GM23338 (cell line): Measurements from ENCODE around the gene CHMP6. TPM values are rescaled to one million over a fixed set of nuclear protein-coding genes. Genes with fewer than 3 reads are reported as not detected.

Experiments used
- ATAC-seq: fragments of 200-7000 bp; cut with Tn5 transposase; 3 replicates; pipeline ENCODE4 v1.9.1; 2020
- DNase-seq: peaks from one replicate; pipeline ENCODE4 v3.0.0-alpha.2; 2015; ENCODE audit warnings: low spot score
- H2AFZ ChIP-seq: fragments of 200-600 bp; sonication (generic); 2 replicates; pipeline ENCODE4 v1.8.0; 2016; ENCODE audit warnings: antibody characterized with exemption, mild to moderate bottlenecking, moderate library complexity
- H3F3A ChIP-seq: fragments of 200-600 bp; sonication (generic); replicated peaks from 2 replicates; pipeline ENCODE4 v1.8.0; 2017; ENCODE audit warnings: antibody characterized with exemption, mixed run types, low read depth
- H3K27ac ChIP-seq: fragments of 200-600 bp; sonication (generic); 2 replicates; pipeline ENCODE4 v1.6.1; 2016; ENCODE audit warnings: low read depth
- H3K27me3 ChIP-seq: fragments of 200-600 bp; sonication (generic); 2 replicates; pipeline ENCODE4 v1.8.0; 2016; ENCODE audit warnings: mild to moderate bottlenecking, mixed run types, moderate library complexity; ENCODE audit not compliant: insufficient read depth
- H3K36me3 ChIP-seq: fragments of 200-600 bp; sonication (generic); 2 replicates; pipeline ENCODE4 v1.8.0; 2016; ENCODE audit warnings: mild to moderate bottlenecking; ENCODE audit not compliant: insufficient read depth
- H3K4me1 ChIP-seq: fragments of 200-600 bp; sonication (generic); 2 replicates; pipeline ENCODE4 v1.8.0; 2016; ENCODE audit warnings: mild to moderate bottlenecking, moderate library complexity; ENCODE audit not compliant: insufficient read depth
- H3K4me2 ChIP-seq: fragments of 200-600 bp; sonication (generic); 2 replicates; pipeline ENCODE4 v1.7.1; 2017; ENCODE audit warnings: mixed run types
- H3K4me3 ChIP-seq: fragments of 200-600 bp; sonication (generic); 2 replicates; pipeline ENCODE4 v1.6.1; 2016; ENCODE audit warnings: mixed run types
- H3K79me2 ChIP-seq: fragments of 200-600 bp; sonication (generic); replicated peaks from 2 replicates; pipeline ENCODE4 v1.8.0; 2017; ENCODE audit warnings: mild to moderate bottlenecking; ENCODE audit not compliant: insufficient read depth
- H3K9me2 ChIP-seq: fragments of 200-600 bp; sonication (generic); 2 replicates; pipeline ENCODE4 v1.8.0; 2017; ENCODE audit not compliant: insufficient read depth
- H4K20me1 ChIP-seq: fragments of 200-600 bp; sonication (generic); replicated peaks from 2 replicates; pipeline ENCODE4 v1.8.0; 2017; ENCODE audit warnings: mild to moderate bottlenecking; ENCODE audit not compliant: insufficient read depth
- H3K27ac Mint-ChIP-seq: 2 replicates; pipeline ENCODE4 v1.8.0; 2020; ENCODE audit warnings: inconsistent platforms, mild to moderate bottlenecking, moderate library complexity, mixed read lengths
- H3K27me3 Mint-ChIP-seq: 3 replicates; pipeline ENCODE4 v1.8.0; 2022; ENCODE audit warnings: low read depth, mild to moderate bottlenecking, moderate library complexity, mixed read lengths, inconsistent platforms; ENCODE audit not compliant: insufficient read depth, poor library complexity
- H3K36me3 Mint-ChIP-seq: 3 replicates; pipeline ENCODE4 v1.8.0; 2021; ENCODE audit warnings: low read depth, mild to moderate bottlenecking, inconsistent platforms, moderate library complexity, mixed read lengths
- H3K4me1 Mint-ChIP-seq: 3 replicates; pipeline ENCODE4 v1.8.0; 2020; ENCODE audit warnings: mild to moderate bottlenecking, inconsistent platforms, mixed read lengths
- H3K4me3 Mint-ChIP-seq: 3 replicates; pipeline ENCODE4 v1.8.0; 2021; ENCODE audit warnings: moderate library complexity, mild to moderate bottlenecking, inconsistent platforms, mixed read lengths
- H3K9me3 Mint-ChIP-seq: 3 replicates; pipeline ENCODE4 v1.8.0; 2020; ENCODE audit warnings: moderate library complexity, mild to moderate bottlenecking, inconsistent platforms, mixed read lengths
- CREB1 ChIP-seq: fragments of 250-450 bp; sonication (Bioruptor Pico); IDR thresholded peaks from 2 replicates; pipeline ENCODE4 v1.5.0; 2020; ENCODE audit warnings: low read depth, mild to moderate bottlenecking, moderate library complexity
- CTCF ChIP-seq, 2 experiments: fragments of 200-600 bp in 1 of 2; sonication (generic) in 1 of 2; conservative IDR thresholded peaks; 2 replicates each; pipeline versions ENCODE4 v1.5.1 to v1.6.1; 2016 to 2017; ENCODE audit warnings: antibody characterized with exemption in 2 of 2, low read depth in 2 of 2, mild to moderate bottlenecking in 2 of 2, moderate library complexity in 1 of 2
- ETS1 ChIP-seq: IDR thresholded peaks from 2 replicates; pipeline ENCODE4 v1.6.1; 2016; ENCODE audit warnings: antibody characterized with exemption
- EZH2 ChIP-seq: fragments of 200-600 bp; sonication (generic); IDR thresholded peaks from one replicate; pipeline ENCODE4 v1.8.0; 2017; ENCODE audit warnings: antibody characterized with exemption, mild to moderate bottlenecking, low read depth; ENCODE audit not compliant: unreplicated experiment
- EZH2phosphoT487 ChIP-seq: fragments of 200-600 bp; sonication (generic); IDR thresholded peaks from one replicate; pipeline ENCODE4 v1.8.1; 2018; ENCODE audit warnings: antibody characterized with exemption; ENCODE audit not compliant: unreplicated experiment
- JUNB ChIP-seq: IDR thresholded peaks from one replicate; pipeline ENCODE4 v1.6.1; 2016; ENCODE audit warnings: antibody characterized with exemption; ENCODE audit not compliant: unreplicated experiment
- NANOG ChIP-seq: IDR thresholded peaks from 2 replicates; pipeline ENCODE4 v1.6.1; 2016; ENCODE audit warnings: antibody characterized with exemption, borderline replicate concordance
- POLR2AphosphoS5 ChIP-seq: IDR thresholded peaks from 2 replicates; pipeline ENCODE4 v1.6.1; 2016; ENCODE audit warnings: antibody characterized with exemption, low read depth
- REST ChIP-seq: IDR thresholded peaks from one replicate; pipeline ENCODE4 v1.6.1; 2018; ENCODE audit warnings: antibody characterized with exemption; ENCODE audit not compliant: unreplicated experiment
- STAT1 ChIP-seq: IDR thresholded peaks from one replicate; pipeline ENCODE4 v1.6.1; 2016; ENCODE audit warnings: antibody characterized with exemption; ENCODE audit not compliant: unreplicated experiment
- ZNF114 ChIP-seq: fragments of 250-450 bp; sonication (Bioruptor Pico); IDR thresholded peaks from 2 replicates; pipeline ENCODE4 v1.5.0; 2020; ENCODE audit warnings: mild to moderate bottlenecking, moderate library complexity
- ZNF331 ChIP-seq: fragments of 250-450 bp; sonication (Bioruptor Pico); IDR thresholded peaks from 2 replicates; pipeline ENCODE4 v1.5.0; 2020; ENCODE audit warnings: low read depth, mild to moderate bottlenecking, moderate library complexity
- ZNF462 ChIP-seq: fragments of 250-450 bp; sonication (Bioruptor Pico); IDR thresholded peaks from 2 replicates; pipeline ENCODE4 v1.5.0; 2020; ENCODE audit warnings: mild to moderate bottlenecking, moderate library complexity
- polyA plus RNA-seq: library from polyadenylated mRNA; unstranded; fragments of >200 nt; fragmentation: Nextera tagmentation; extraction: Ambion mirVana; gene quantifications from 2 replicates; pipeline ENCODE4 v1.2.1, GENCODE V29; 2016
- total RNA-seq: library from RNA; depleted of rRNA; stranded (reverse); fragments of >200 nt; shearing (Covaris generic); gene quantifications from 2 replicates; pipeline ENCODE4 v1.2.3, GENCODE V29; 2014

The CHMP6 gene
- total and polyA plus RNA-seq, 2 experiments from 2014 or later, result 12.3 to 14.0 TPM

- Histone ChIP-seq H2AFZ (no peak overlapping the region), H3K27ac (no peak overlapping the region), H3K36me3 (no peaks in the 10 kb centered on the region), H3K4me2 (no peak overlapping the region), H4K20me1 (no peaks in the 10 kb centered on the region), H3K4me3 (no peak overlapping the region), H3K79me2 (no peaks in the 10 kb centered on the region), H3K27me3 (peaks cover 30% of the 10 kb centered on the region), H3K4me1 (no peaks in the 10 kb centered on the region), H3F3A (0 out of 2 replicates have a peak, but pooled peaks cover 5% of the 10 kb centered on the region), H3K9me2 (no peaks in the 10 kb centered on the region)
- H3K4me1 Mint-ChIP-seq, result peaks cover 3% of the 10 kb centered on the region
- no peaks in the 10 kb centered on the region for H3K9me3 Mint-ChIP-seq
- DNase-seq, result no peak
- ATAC-seq, result no peak
- H3K36me3 Mint-ChIP-seq, result peaks cover 8% of the 10 kb centered on the region; the same call in 1 of the 3 replicates
- H3K27ac Mint-ChIP-seq, result no peak overlapping the region
- TF ChIP-seq ZNF462 (CRISPR knock-in tag) (no peak), JUNB (no peak), CTCF (conservative IDR thresholded peaks at IDR 0.05; ENCODE audit: low read depth in 2 of 2) (no peak), POLR2AphosphoS5 (no peak), EZH2 (no peak), ZNF114 (no peak), CREB1 (no peak), ZNF331 (CRISPR knock-in tag) (no peak), EZH2phosphoT487 (no peak), ETS1 (no peak), REST (no peak), NANOG (no peak), STAT1 (no peak)
- H3K27me3 Mint-ChIP-seq, result peaks cover 35% of the 10 kb centered on the region
- H3K4me3 Mint-ChIP-seq, result no peak overlapping the region
Observed at GRCh38 chr17:81000631-81001357, 9.2 kb downstream of the CHMP6 start.
